H1 (cell line): Measurements from ENCODE around the gene FOXC1. TPM values are rescaled to one million over a fixed set of nuclear protein-coding genes. Genes with fewer than 3 reads are reported as not detected.

Experiments
- CTCF ChIA-PET: fragments of 300-600 bp; sonication (Branson Sonifier 250); formaldehyde crosslinking; loops from one replicate; lab custom pipeline; 2021; ENCODE audit not compliant: partially characterized antibody; lab: Charles Lee
- POLR2A ChIA-PET: fragments of 300-600 bp; sonication (Branson Sonifier 250); formaldehyde crosslinking; loops from one replicate; lab custom pipeline; 2021; ENCODE audit warnings: inconsistent platforms; ENCODE audit not compliant: partially characterized antibody; lab: Charles Lee
- DNase-seq, 2 experiments: peaks; one replicate each; pipeline versions ENCODE4 v3.0.0 to v3.0.0-alpha.2; 2010 to 2022; ENCODE audit warnings: low spot score in 2 of 2, low read depth in 1 of 2, mixed read lengths in 1 of 2
- FAIRE-seq: peaks from 2 replicates; lab custom pipeline; 2011; peaks lifted over from hg19 to GRCh38; lab: Jason Lieb, UNC
- H2AFZ ChIP-seq: 2 replicates; pipeline ENCODE4 v1.8.1; 2012; ENCODE audit warnings: low read length, inconsistent platforms
- H2AK5ac ChIP-seq: 2 replicates; pipeline ENCODE4 v1.6.1; 2013; ENCODE audit warnings: low read depth, low read length
- H2BK120ac ChIP-seq: replicated peaks from 2 replicates; pipeline ENCODE3; 2013; ENCODE audit warnings: low read depth, low read length, inconsistent platforms
- H2BK12ac ChIP-seq: 2 replicates; pipeline ENCODE4 v1.6.1; 2013; ENCODE audit warnings: low read depth, low read length
- H2BK15ac ChIP-seq: 2 replicates; pipeline ENCODE4 v1.6.1; 2013; ENCODE audit warnings: low read length
- H2BK20ac ChIP-seq: 2 replicates; pipeline ENCODE4 v1.6.1; 2013; ENCODE audit warnings: low read length
- H2BK5ac ChIP-seq: 2 replicates; pipeline ENCODE4 v1.6.1; 2013; ENCODE audit warnings: low read depth, low read length
- H3K14ac ChIP-seq: 2 replicates; pipeline ENCODE4 v1.6.1; 2013; ENCODE audit warnings: inconsistent platforms; ENCODE audit not compliant: insufficient read length
- H3K18ac ChIP-seq: 2 replicates; pipeline ENCODE4 v1.6.1; 2013; ENCODE audit warnings: low read length; ENCODE audit errors: extremely low read depth
- H3K23ac ChIP-seq: 2 replicates; pipeline ENCODE4 v1.6.1; 2013; ENCODE audit warnings: inconsistent platforms; ENCODE audit not compliant: insufficient read length
- H3K23me2 ChIP-seq: 2 replicates; pipeline ENCODE4 v1.6.1; 2013; ENCODE audit warnings: low read depth, low read length
- H3K27ac ChIP-seq: 2 replicates; pipeline ENCODE4 v1.6.1; 2011; ENCODE audit warnings: low read depth, low read length, inconsistent platforms
- H3K27me3 ChIP-seq, 4 experiments: replicated peaks in 1 of 4; 1 replicate in 1 of 4; 2 replicates in 3 of 4; pipeline versions ENCODE4 v1.6.1 to v1.8.1; 2011 to 2013; ENCODE audit warnings: low read length in 3 of 4, mild to moderate bottlenecking in 3 of 4, inconsistent platforms in 2 of 4, mixed read lengths in 2 of 4, moderate library complexity in 1 of 4; ENCODE audit not compliant: control insufficient read depth in 3 of 4, insufficient read depth in 3 of 4; ENCODE audit errors: extremely low read depth in 1 of 4
- H3K36me3 ChIP-seq, 4 experiments: 2 replicates each; pipeline versions ENCODE4 v1.6.1 to v1.8.1; 2011 to 2013; ENCODE audit warnings: mild to moderate bottlenecking in 4 of 4, low read length in 3 of 4, moderate library complexity in 2 of 4, control low read depth in 1 of 4, inconsistent platforms in 1 of 4; ENCODE audit not compliant: insufficient read depth in 4 of 4, control insufficient read depth in 2 of 4
- H3K4ac ChIP-seq: replicated peaks from 2 replicates; pipeline ENCODE3; 2013; ENCODE audit warnings: low read length, low read depth, mixed read lengths, inconsistent platforms; ENCODE audit not compliant: insufficient read length
- H3K4me1 ChIP-seq, 4 experiments: replicated peaks in 1 of 4; 1 replicate in 1 of 4; 2 replicates in 3 of 4; pipeline versions ENCODE4 v1.6.1 to v1.8.1; 2011 to 2013; ENCODE audit warnings: low read length in 3 of 4, inconsistent platforms in 2 of 4, mixed read lengths in 1 of 4; ENCODE audit not compliant: insufficient read depth in 4 of 4, control insufficient read depth in 3 of 4
- H3K4me2 ChIP-seq, 2 experiments: 2 replicates each; pipeline versions ENCODE4 v1.6.1 to v1.8.1; 2011 to 2013; ENCODE audit warnings: low read depth in 2 of 2, low read length in 2 of 2, control low read depth in 1 of 2, inconsistent platforms in 1 of 2, mild to moderate bottlenecking in 1 of 2; ENCODE audit not compliant: insufficient read depth in 1 of 2
- H3K4me3 ChIP-seq, 4 experiments: fragments of 200-600, 300-600 bp in 1 of 4; sonication (generic), shearing (Covaris generic), sonication (Bioruptor Twin) in 1 of 4; 2 replicates each; pipeline versions ENCODE4 v1.5.1 to v1.8.1; 2011 to 2016; ENCODE audit warnings: low read length in 4 of 4, low read depth in 3 of 4, control low read depth in 2 of 4, inconsistent platforms in 2 of 4, mild to moderate bottlenecking in 2 of 4, mixed read lengths in 1 of 4, moderate library complexity in 1 of 4; ENCODE audit not compliant: insufficient read depth in 2 of 4; ENCODE audit errors: extremely low read depth in 1 of 4
- H3K56ac ChIP-seq: replicated peaks from 2 replicates; pipeline ENCODE3; 2013; ENCODE audit warnings: low read depth, mild to moderate bottlenecking, mixed read lengths, low read length, inconsistent platforms; ENCODE audit not compliant: insufficient read length
- H3K79me1 ChIP-seq: 2 replicates; pipeline ENCODE4 v1.6.1; 2013; ENCODE audit warnings: low read depth, low read length, control low read depth
- H3K79me2 ChIP-seq, 2 experiments: 2 replicates each; pipeline versions ENCODE4 v1.6.1 to v1.8.1; 2012 to 2013; ENCODE audit warnings: low read length in 2 of 2, mild to moderate bottlenecking in 2 of 2, inconsistent platforms in 1 of 2; ENCODE audit not compliant: insufficient read depth in 2 of 2, control insufficient read depth in 1 of 2
- H3K9ac ChIP-seq, 4 experiments: replicated peaks in 1 of 4; 1 replicate in 1 of 4; 2 replicates in 3 of 4; pipeline versions ENCODE4 v1.6.1 to v1.8.1; 2011 to 2013; ENCODE audit warnings: low read depth in 3 of 4, low read length in 3 of 4, control low read depth in 2 of 4, mild to moderate bottlenecking in 2 of 4, moderate library complexity in 2 of 4, inconsistent platforms in 1 of 4; ENCODE audit errors: extremely low read depth in 1 of 4
- H3K9me3 ChIP-seq, 2 experiments: 2 replicates each; pipeline versions ENCODE4 v1.6.1 to v1.8.1; 2012 to 2013; ENCODE audit warnings: mild to moderate bottlenecking in 2 of 2, moderate library complexity in 2 of 2, control low read depth in 1 of 2, inconsistent platforms in 1 of 2, low read depth in 1 of 2, low read length in 1 of 2, mixed read lengths in 1 of 2; ENCODE audit not compliant: insufficient read depth in 2 of 2
- H4K20me1 ChIP-seq, 2 experiments: replicated peaks in 1 of 2; 2 replicates each; pipeline versions ENCODE3 to v1.8.1; 2011 to 2013; ENCODE audit warnings: inconsistent platforms in 2 of 2, low read length in 2 of 2, mild to moderate bottlenecking in 1 of 2; ENCODE audit not compliant: insufficient read depth in 2 of 2, control insufficient read depth in 1 of 2
- H4K5ac ChIP-seq: 2 replicates; pipeline ENCODE4 v1.6.1; 2013; ENCODE audit warnings: low read length, low read depth, mixed read lengths, inconsistent platforms; ENCODE audit not compliant: insufficient read length
- H4K8ac ChIP-seq: 2 replicates; pipeline ENCODE4 v1.8.0; 2013; ENCODE audit warnings: mild to moderate bottlenecking, moderate library complexity, low read length, inconsistent platforms; ENCODE audit not compliant: insufficient read depth; ENCODE audit errors: extremely low read depth
- H4K91ac ChIP-seq: replicated peaks from 2 replicates; pipeline ENCODE3; 2013; ENCODE audit warnings: low read length, mixed read lengths, inconsistent platforms; ENCODE audit not compliant: insufficient read length
- CBX8 ChIP-seq: fragments of 300-800, 300-1000 bp; sonication (generic); IDR thresholded peaks from 2 replicates; pipeline ENCODE4 v1.7.1; 2016; ENCODE audit warnings: low read depth, low read length, borderline replicate concordance
- EZH2 ChIP-seq: fragments of 200-600 bp; sonication (generic); IDR thresholded peaks from 2 replicates; pipeline ENCODE4 v1.7.1; 2012; ENCODE audit warnings: low read depth, mild to moderate bottlenecking, moderate library complexity, low read length, inconsistent platforms; ENCODE audit not compliant: severe bottlenecking
- KDM5A ChIP-seq: fragments of 200-600 bp; IDR thresholded peaks from 2 replicates; pipeline ENCODE4 v1.7.1; 2012; ENCODE audit warnings: mild to moderate bottlenecking, low read length, inconsistent platforms, mixed read lengths
- NANOG ChIP-seq: IDR thresholded peaks from 2 replicates; pipeline ENCODE4 v1.6.1; 2011; ENCODE audit warnings: low read length, low read depth, mild to moderate bottlenecking, inconsistent platforms; ENCODE audit not compliant: insufficient read depth, poor library complexity, severe bottlenecking
- RAD21 ChIP-seq, 2 experiments: IDR thresholded peaks in 1 of 2; conservative IDR thresholded peaks in 1 of 2; 2 replicates each; pipeline ENCODE4 v1.6.1; 2011; ENCODE audit warnings: low read depth in 2 of 2, low read length in 2 of 2, improper control_type of control experiment in 1 of 2, inconsistent platforms in 1 of 2, mild to moderate bottlenecking in 1 of 2, moderate library complexity in 1 of 2
- SAP30 ChIP-seq: fragments of 300-600 bp; sonication (generic); IDR thresholded peaks from 2 replicates; pipeline ENCODE4 v1.7.1; 2012; ENCODE audit warnings: low read length, moderate library complexity, mild to moderate bottlenecking, inconsistent platforms; ENCODE audit not compliant: insufficient read depth, insufficient replicate concordance
- SRF ChIP-seq: IDR thresholded peaks from 2 replicates; pipeline ENCODE4 v1.6.1; 2011; ENCODE audit warnings: mild to moderate bottlenecking, low read depth, low read length, moderate library complexity
- WGBS, 2 experiments: shearing (Covaris generic) in 1 of 2; methylation state at CpG; one replicate each; pipeline versions ENCODE4 v1.1.6 to v1.1.7; 2013 to 2015; ENCODE audit warnings: low lambda C conversion rate in 2 of 2, mixed read lengths in 2 of 2, inconsistent platforms in 1 of 2, low coverage in 1 of 2, missing lambda C conversion rate in 1 of 2; ENCODE audit not compliant: insufficient replicate concordance in 2 of 2, insufficient coverage in 1 of 2, insufficient read length in 1 of 2; ENCODE audit errors: extremely low coverage in 1 of 2, missing lambda C conversion rate in 1 of 2; 5-methylcytosine and 5-hydroxymethylcytosine counted together
- polyA plus RNA-seq, 7 experiments: library from polyadenylated mRNA; depleted of rRNA in 3 of 7; stranded (reverse) in 5 of 7; unstranded in 2 of 7; fragments of >200 nt in 5 of 7; fragments of 200-250 nt in 2 of 7; gene quantifications; 1 replicate in 5 of 7; 2 replicates in 1 of 7; 4 replicates in 1 of 7; pipeline versions ENCODE4 v1.2.1 to v1.2.3, GENCODE V29; 2011 to 2013; ENCODE audit warnings: missing spikeins in 2 of 7, mixed read lengths in 2 of 7
- total RNA-seq: library from RNA; stranded (reverse); fragmentation: NEBNext Ultra II Directional; extraction: Animal tissue kit (Norgen Biotek cat#: 25700); gene quantifications from 2 replicates; pipeline ENCODE4 v1.2.1, GENCODE V29; 2021
- TF ChIP-seq, protein P1 (sequence below): IDR thresholded peaks from 2 replicates; pipeline ENCODE4 v1.6.1; 2012; ENCODE audit warnings: low read length, inconsistent platforms

FOXC1 gene
- total and polyA plus RNA-seq, 2 of the 8 experiments (the other 6 are each of a cell fraction or from before 2014, with no cell fraction given) = 0.22 TPM; not detected in 1

DNA sequence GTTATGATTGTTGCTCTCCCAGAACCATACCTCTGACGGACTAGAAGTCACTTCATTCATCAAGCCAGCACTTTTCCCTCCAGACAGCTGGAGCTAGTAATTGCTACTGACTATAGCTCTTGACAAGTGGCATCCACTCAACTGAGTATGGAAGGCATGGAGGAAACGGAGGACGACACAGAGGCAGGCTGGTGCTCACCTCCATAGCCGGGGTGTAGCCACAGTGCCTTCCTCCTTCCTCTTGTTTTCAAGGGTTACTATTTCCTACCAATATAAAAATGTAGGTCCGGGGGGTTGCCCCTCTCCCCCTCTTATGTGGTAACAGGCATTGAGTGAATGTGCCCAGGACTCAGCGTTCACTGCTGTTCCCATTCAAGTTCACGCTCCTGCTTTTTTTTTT is 23.5 kb upstream of the FOXC1 start:
- TF ChIP-seq KDM5A (no peak), RAD21 (IDR thresholded peaks at IDR 0.05 in 1 of 2, conservative IDR thresholded peaks at IDR 0.05 in 1 of 2; ENCODE audit: low read depth in 2 of 2, low read length in 2 of 2) (no peak), SRF (no peak), SAP30 (no peak), EZH2 (no peak), NANOG (no peak), CBX8 (no peak)
- TF ChIP-seq, protein P1, sequence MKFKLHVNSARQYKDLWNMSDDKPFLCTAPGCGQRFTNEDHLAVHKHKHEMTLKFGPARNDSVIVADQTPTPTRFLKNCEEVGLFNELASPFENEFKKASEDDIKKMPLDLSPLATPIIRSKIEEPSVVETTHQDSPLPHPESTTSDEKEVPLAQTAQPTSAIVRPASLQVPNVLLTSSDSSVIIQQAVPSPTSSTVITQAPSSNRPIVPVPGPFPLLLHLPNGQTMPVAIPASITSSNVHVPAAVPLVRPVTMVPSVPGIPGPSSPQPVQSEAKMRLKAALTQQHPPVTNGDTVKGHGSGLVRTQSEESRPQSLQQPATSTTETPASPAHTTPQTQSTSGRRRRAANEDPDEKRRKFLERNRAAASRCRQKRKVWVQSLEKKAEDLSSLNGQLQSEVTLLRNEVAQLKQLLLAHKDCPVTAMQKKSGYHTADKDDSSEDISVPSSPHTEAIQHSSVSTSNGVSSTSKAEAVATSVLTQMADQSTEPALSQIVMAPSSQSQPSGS = no peak
- TF ChIP-seq, all 59 proteins: peak for 0
- Histone ChIP-seq H3K36me3 (no peaks in the 10 kb centered on the region), H4K5ac (no peak overlapping the region), H4K91ac (no peak overlapping the region), H3K14ac (no peak overlapping the region), H3K18ac (no peak overlapping the region), H2AFZ (no peak overlapping the region), H3K56ac (no peak overlapping the region), H2BK15ac (no peak overlapping the region), H3K79me2 (no peaks in the 10 kb centered on the region), H3K27me3 (no peaks in the 10 kb centered on the region), H3K4me3 (no peak overlapping the region), H2BK5ac (no peak overlapping the region), H2AK5ac (no peak overlapping the region), H3K9me3 (no peaks in the 10 kb centered on the region), H4K8ac (no peak overlapping the region), H3K9ac (no peak overlapping the region), H3K23ac (no peak overlapping the region), H2BK120ac (no peak overlapping the region), H3K23me2 (peaks cover 3% of the 10 kb centered on the region; the same call in 1 of the 2 replicates), H3K4ac (no peak overlapping the region), H4K20me1 (peaks cover 0 to 3% of the 10 kb centered on the region in 2 experiments), H3K27ac (no peak overlapping the region), H2BK12ac (no peak overlapping the region), H3K4me2 (no peak overlapping the region), H3K79me1 (no peaks in the 10 kb centered on the region), H2BK20ac (no peak overlapping the region), H3K4me1 (no peaks in the 10 kb centered on the region)
- FAIRE-seq (no peak), DNase-seq (peak in 1 of 2 experiments; percentile 20)
- ChIA-PET CTCF (interaction anchor here (0.6 to 2.5 kb wide), 3 partner anchors 10 to 1049 kb away, joined by 3 to 13 read pairs (median 4); no protein-coding TSS in a partner anchor), POLR2A (no interaction called here)
- 93% methylated on average over 5 of the region's 7 CpGs; no CpG with 5 or more reads in 1 of the 2 experiments for WGBS, 2 experiments
